Thoracic aorta (tissue), 2 donors: Measurements from ENCODE around the gene ANKMY1. TPM values are rescaled to one million over a fixed set of nuclear protein-coding genes. Genes with fewer than 3 reads are reported as not detected.

Experiments used
- ATAC-seq: fragments of 150-250 bp; one replicate; pipeline ENCODE4 v1.8.0; 2017; ENCODE audit warnings: low read depth; ENCODE audit not compliant: insufficient number of reproducible peaks, low FRiP score
- DNase-seq: peaks from one replicate; pipeline ENCODE4 v3.0.0-alpha.2; 2020; ENCODE audit warnings: low spot score
- H3K27ac ChIP-seq, 2 donors: fragments of 200-600 bp; sonication (generic); 1 replicate in 1 of 2; 2 replicates in 1 of 2; pipeline ENCODE4 v1.5.1; 2016; ENCODE audit warnings: mild to moderate bottlenecking in 2 of 2, moderate library complexity in 2 of 2
- H3K27me3 ChIP-seq: fragments of 200-600 bp; sonication (generic); replicated peaks from 2 replicates; pipeline ENCODE4 v1.6.0; 2016; ENCODE audit warnings: mild to moderate bottlenecking; ENCODE audit not compliant: insufficient read depth
- H3K36me3 ChIP-seq: fragments of 200-600 bp; sonication (generic); one replicate; pipeline ENCODE4 v1.5.1; 2016
- H3K4me1 ChIP-seq, 2 donors: fragments of 200-600 bp; sonication (generic); 1 replicate in 1 of 2; 2 replicates in 1 of 2; pipeline versions ENCODE4 v1.5.1 to v1.6.0; 2016; ENCODE audit warnings: low read depth in 2 of 2, mild to moderate bottlenecking in 1 of 2; ENCODE audit not compliant: control insufficient read depth in 1 of 2
- H3K4me3 ChIP-seq: fragments of 200-600 bp; sonication (generic); 2 replicates; pipeline ENCODE4 v1.5.1; 2016; ENCODE audit warnings: mild to moderate bottlenecking
- H3K9me3 ChIP-seq: fragments of 200-600 bp; sonication (generic); 2 replicates; pipeline ENCODE4 v1.5.1; 2016
- total RNA-seq, 2 donors: library from RNA; depleted of rRNA; stranded (reverse); fragments of >200 nt; gene quantifications; one replicate each; pipeline versions ENCODE4 v1.1.0 to v1.2.3, GENCODE V29; 2016
- TF ChIP-seq, protein P1 (sequence below): fragments of 200-600 bp; sonication (generic); IDR thresholded peaks from one replicate; pipeline ENCODE4 v1.5.1; 2019; ENCODE audit warnings: antibody characterized with exemption

ANKMY1 gene
- total RNA-seq, 2 donors from 2014 or later: 20.0 to 44.8 TPM

DNA sequence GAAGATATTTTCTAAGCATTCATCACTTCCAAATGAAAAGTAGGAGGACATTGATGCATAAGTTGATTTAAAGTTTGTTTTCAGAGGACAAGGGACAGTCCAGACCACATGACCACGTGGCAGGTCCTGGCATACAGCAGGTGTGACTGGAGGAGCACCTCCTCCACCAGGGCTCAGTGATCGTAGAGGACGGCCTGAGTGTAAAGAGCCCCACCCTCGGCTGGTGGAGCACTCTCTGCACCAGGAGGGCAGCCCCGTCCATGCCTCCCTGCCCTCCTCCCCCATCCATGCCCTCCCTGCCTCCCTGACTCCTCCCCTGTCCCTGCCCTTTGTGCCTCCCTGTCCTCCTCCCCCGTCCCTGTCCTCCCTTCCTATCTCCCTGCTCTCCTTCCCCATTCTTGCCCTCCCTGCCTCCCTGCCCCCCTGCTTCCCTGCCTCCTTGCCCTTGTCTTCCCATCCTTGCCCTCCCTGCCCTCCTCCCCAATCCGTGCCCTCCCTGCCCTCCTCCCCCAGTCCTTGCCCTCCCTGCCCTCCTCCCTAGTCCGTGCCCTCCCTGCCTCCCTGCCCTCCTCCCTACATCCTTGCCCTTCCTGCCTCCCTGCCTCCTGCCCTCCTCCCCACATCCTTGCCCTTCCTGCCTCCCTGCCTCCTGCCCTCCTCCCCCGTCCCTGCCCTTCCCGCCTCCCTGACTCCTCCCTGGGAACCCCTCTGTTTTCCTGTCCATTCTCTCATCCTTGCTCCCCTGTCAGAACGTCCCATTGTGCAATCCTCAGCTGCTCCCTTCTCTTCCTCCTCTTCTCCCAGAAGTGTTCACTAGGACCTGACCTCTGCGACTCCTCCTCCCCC, 47.9 kb downstream of the ANKMY1 start:
- Histone ChIP-seq H3K9me3 (no peaks in the 10 kb centered on the region), H3K4me3 (no peak overlapping the region), H3K27ac (no peak overlapping the region), H3K36me3 (peaks cover 7% of the 10 kb centered on the region), H3K4me1 (no peaks in the 10 kb centered on the region), H3K27me3 (no peaks in the 10 kb centered on the region)
- TF ChIP-seq, protein P1, sequence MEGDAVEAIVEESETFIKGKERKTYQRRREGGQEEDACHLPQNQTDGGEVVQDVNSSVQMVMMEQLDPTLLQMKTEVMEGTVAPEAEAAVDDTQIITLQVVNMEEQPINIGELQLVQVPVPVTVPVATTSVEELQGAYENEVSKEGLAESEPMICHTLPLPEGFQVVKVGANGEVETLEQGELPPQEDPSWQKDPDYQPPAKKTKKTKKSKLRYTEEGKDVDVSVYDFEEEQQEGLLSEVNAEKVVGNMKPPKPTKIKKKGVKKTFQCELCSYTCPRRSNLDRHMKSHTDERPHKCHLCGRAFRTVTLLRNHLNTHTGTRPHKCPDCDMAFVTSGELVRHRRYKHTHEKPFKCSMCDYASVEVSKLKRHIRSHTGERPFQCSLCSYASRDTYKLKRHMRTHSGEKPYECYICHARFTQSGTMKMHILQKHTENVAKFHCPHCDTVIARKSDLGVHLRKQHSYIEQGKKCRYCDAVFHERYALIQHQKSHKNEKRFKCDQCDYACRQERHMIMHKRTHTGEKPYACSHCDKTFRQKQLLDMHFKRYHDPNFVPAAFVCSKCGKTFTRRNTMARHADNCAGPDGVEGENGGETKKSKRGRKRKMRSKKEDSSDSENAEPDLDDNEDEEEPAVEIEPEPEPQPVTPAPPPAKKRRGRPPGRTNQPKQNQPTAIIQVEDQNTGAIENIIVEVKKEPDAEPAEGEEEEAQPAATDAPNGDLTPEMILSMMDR: no peak
- no peak for DNase-seq
- no peak for ATAC-seq

DNA sequence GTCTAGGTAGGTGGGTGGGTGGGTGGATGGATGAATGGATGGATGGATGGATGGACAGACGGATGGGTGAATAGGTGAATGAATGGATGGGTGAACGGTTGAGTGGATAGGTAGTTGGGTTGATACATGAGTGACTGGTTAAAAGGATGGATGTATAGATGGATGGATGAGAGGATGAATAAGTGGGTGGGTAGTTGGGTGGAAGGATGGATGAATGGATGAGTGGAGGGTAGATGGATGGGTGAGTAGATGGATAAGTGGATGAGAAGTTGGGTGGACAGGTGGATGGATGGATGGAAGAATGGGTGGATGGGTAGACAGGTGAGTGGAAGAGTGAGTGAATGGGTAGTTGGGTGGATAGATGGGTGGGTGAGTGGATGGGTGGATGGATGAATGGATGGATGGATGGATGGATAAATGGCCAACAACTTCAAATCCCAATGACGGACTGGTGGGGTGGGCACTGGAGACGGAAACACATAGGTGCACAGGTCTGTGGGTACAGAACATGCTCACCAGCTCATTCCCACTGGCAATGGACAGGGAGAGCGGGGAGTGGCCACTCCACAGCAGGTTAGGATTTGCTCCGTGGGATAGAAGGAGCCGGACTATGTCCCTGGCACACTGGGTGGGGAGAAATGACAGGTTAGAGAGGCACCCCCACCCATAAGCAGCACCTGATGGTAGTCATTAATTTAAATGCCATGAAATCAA, 48.8 kb downstream of the ANKMY1 start:
- Histone ChIP-seq H3K4me3 (no peak overlapping the region), H3K4me1 (no peaks in the 10 kb centered on the region), H3K36me3 (peaks cover 7% of the 10 kb centered on the region), H3K27me3 (no peaks in the 10 kb centered on the region), H3K27ac (no peak overlapping the region), H3K9me3 (no peaks in the 10 kb centered on the region)
- TF ChIP-seq, protein P1: no peak
- DNase-seq (no peak), ATAC-seq (no peak)

DNA sequence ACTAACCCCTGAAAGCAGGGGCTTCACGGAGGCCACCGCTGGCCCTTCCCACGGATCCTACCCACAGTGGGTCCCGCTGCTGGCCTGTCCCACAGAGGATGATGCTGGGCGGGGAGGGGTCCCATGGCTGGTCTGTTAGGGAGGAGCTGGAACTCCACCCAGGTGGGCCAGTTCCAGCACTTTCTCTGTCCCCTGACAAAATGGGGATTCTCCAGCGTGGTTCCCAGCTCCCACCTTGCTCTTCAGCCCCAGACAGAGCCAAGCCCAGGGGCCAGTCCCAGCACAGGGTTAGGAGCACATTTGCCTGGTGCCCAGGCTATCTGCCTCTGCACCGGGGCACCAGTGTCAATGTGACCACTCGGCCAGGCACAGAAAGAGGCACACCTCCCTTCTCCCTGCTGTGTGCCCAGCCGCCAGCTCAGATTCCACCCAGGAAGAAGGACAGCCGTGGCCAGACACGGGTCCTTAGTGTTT, 50.0 kb downstream of the ANKMY1 start:
- H3K27ac ChIP-seq: no peak overlapping the region
- peaks cover 7% of the 10 kb centered on the region for H3K36me3 ChIP-seq
- H3K9me3 ChIP-seq: no peaks in the 10 kb centered on the region
- H3K4me1 ChIP-seq: no peaks in the 10 kb centered on the region
- TF ChIP-seq, protein P1: no peak
- ATAC-seq (no peak), DNase-seq (no peak)
- H3K27me3 ChIP-seq: no peaks in the 10 kb centered on the region
- H3K4me3 ChIP-seq: no peak overlapping the region

DNA sequence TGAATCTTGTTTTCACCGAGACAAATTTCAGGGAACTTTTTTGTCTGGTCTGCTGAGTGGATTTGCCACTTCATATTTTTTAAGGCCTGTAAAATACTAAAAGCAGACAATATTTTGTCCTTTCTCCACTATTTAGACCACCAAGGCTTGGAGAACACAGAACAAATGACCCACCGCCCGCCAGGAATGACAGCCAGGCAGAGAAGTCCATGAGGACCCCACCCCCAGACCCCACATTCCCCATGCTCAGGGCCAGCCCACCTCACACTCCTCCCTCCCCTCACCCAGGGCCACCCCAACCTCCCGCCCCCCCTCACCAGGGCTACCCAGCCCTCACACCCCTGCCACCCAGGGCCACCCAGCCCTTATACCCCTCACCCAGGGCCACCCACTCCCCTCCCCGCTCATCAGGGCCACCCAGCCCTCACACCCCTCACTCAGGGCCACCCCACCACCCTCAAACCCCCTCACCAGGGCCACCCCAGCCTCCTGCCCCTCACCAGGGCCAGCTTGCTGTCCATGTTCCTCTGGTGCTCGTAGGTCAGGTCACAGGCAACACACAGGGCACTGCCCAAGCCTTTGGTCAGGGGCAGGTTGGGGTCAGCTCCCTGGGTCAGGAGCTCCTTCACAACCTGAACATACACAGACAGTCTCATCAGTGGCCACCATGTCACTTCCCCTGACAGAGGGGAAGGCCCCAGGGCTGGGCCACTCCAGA, 50.6 kb downstream of the ANKMY1 start:
- H3K27me3 ChIP-seq: no peaks in the 10 kb centered on the region
- H3K4me3 ChIP-seq: no peak overlapping the region
- H3K4me1 ChIP-seq: no peaks in the 10 kb centered on the region
- peaks cover 6% of the 10 kb centered on the region for H3K36me3 ChIP-seq
- H3K27ac ChIP-seq: no peak overlapping the region
- DNase-seq (no peak), ATAC-seq (no peak)
- H3K9me3 ChIP-seq: no peaks in the 10 kb centered on the region
- TF ChIP-seq, protein P1: no peak
